B cell (primary cell): ENCODE data around the gene KIAA1328. TPM values are rescaled to one million over a fixed set of nuclear protein-coding genes. Genes with fewer than 3 reads are reported as not detected.

Source experiments
- ATAC-seq: fragments of 200-7000 bp; cut with Tn5 transposase; one replicate; pipeline ENCODE4 v1.10.0; 2021; ENCODE audit warnings: low read depth, mild to moderate bottlenecking, moderate number of reproducible peaks, moderate library complexity
- CTCF ChIA-PET: fragments of 350-600 bp; sonication (Branson Sonifier 250); formaldehyde crosslinking; loops from one replicate; lab custom pipeline; 2021; ENCODE audit warnings: antibody characterized with exemption, inconsistent platforms; lab: Charles Lee
- POLR2A ChIA-PET: fragments of 350-600 bp; sonication (Branson Sonifier 250); formaldehyde crosslinking; loops from one replicate; lab custom pipeline; 2021; ENCODE audit warnings: antibody characterized with exemption; lab: Charles Lee
- DNase-seq: peaks from one replicate; pipeline ENCODE4 v3.0.0; 2013
- H2AFZ ChIP-seq: 2 replicates; pipeline ENCODE4 v1.6.1; 2012; ENCODE audit warnings: mild to moderate bottlenecking, low read depth, low read length; ENCODE audit not compliant: insufficient read depth, poor library complexity, severe bottlenecking
- H3K27ac ChIP-seq, 2 donors: 1 replicate in 1 of 2; 2 replicates in 1 of 2; pipeline ENCODE4 v1.5.1; 2012 to 2013; ENCODE audit warnings: low read length in 2 of 2, mild to moderate bottlenecking in 2 of 2, moderate library complexity in 1 of 2
- H3K27me3 ChIP-seq, 4 experiments: fragments of 200-600 bp in 1 of 4; sonication (generic) in 1 of 4; replicated peaks in 1 of 4; 1 replicate in 2 of 4; 2 replicates in 2 of 4; pipeline versions ENCODE4 v1.6.1 to v1.7.0; 2013 to 2016; ENCODE audit warnings: low read length in 3 of 4, mild to moderate bottlenecking in 2 of 4, mixed read lengths in 1 of 4, moderate library complexity in 1 of 4; ENCODE audit not compliant: insufficient read depth in 4 of 4, control insufficient read depth in 3 of 4; ENCODE audit errors: control extremely low read depth in 1 of 4
- H3K36me3 ChIP-seq, 2 experiments: replicated peaks in 1 of 2; 1 replicate in 1 of 2; 2 replicates in 1 of 2; pipeline versions ENCODE4 v1.6.1 to v1.7.1; 2013; ENCODE audit warnings: low read length in 1 of 2; ENCODE audit not compliant: insufficient read depth in 2 of 2, control insufficient read depth in 1 of 2; ENCODE audit errors: control extremely low read depth in 1 of 2, extremely low read depth in 1 of 2
- H3K4me1 ChIP-seq, 2 donors: fragments of 200-600 bp in 1 of 2; sonication (generic) in 1 of 2; 1 replicate in 1 of 2; 2 replicates in 1 of 2; pipeline versions ENCODE4 v1.5.1 to v1.6.1; 2013 to 2017; ENCODE audit warnings: low read length in 2 of 2; ENCODE audit not compliant: control insufficient read depth in 2 of 2, insufficient read depth in 2 of 2
- H3K4me2 ChIP-seq: replicated peaks from 2 replicates; pipeline ENCODE3; 2012; ENCODE audit warnings: mild to moderate bottlenecking, low read depth, low read length; ENCODE audit not compliant: poor library complexity, severe bottlenecking
- H3K4me3 ChIP-seq, 5 experiments: fragments of 200-600 bp in 1 of 5; sonication (generic) in 1 of 5; 1 replicate in 3 of 5; 2 replicates in 2 of 5; pipeline versions ENCODE4 v1.5.1 to v1.7.0; 2011 to 2016; ENCODE audit warnings: low read length in 4 of 5, mild to moderate bottlenecking in 4 of 5, low read depth in 2 of 5, control low read depth in 1 of 5, moderate library complexity in 1 of 5; ENCODE audit not compliant: insufficient read depth in 1 of 5; ENCODE audit errors: control extremely low read depth in 1 of 5, extremely low read depth in 1 of 5
- H3K79me2 ChIP-seq: fragments of 200-600 bp; sonication (generic); one replicate; pipeline ENCODE4 v1.6.0; 2016; ENCODE audit warnings: low read length; ENCODE audit not compliant: control insufficient read depth, insufficient read depth
- H3K9ac ChIP-seq: fragments of 200-600 bp; sonication (generic); 2 replicates; pipeline ENCODE4 v1.6.1; 2017; ENCODE audit warnings: mild to moderate bottlenecking, low read length, moderate library complexity
- H3K9me3 ChIP-seq, 3 donors: one replicate each; pipeline versions ENCODE4 v1.6.1 to v1.7.1; 2013; ENCODE audit warnings: low read length in 2 of 3; ENCODE audit not compliant: control insufficient read depth in 2 of 3, insufficient read depth in 1 of 3; ENCODE audit errors: control extremely low read depth in 1 of 3
- H4K20me1 ChIP-seq: 2 replicates; pipeline ENCODE4 v1.6.0; 2012; ENCODE audit warnings: mild to moderate bottlenecking, low read length; ENCODE audit not compliant: insufficient read depth, control insufficient read depth, poor library complexity, severe bottlenecking
- H3K27ac Mint-ChIP-seq: one replicate; pipeline ENCODE4 v1.8.0; 2021; ENCODE audit warnings: mixed read lengths
- H3K27me3 Mint-ChIP-seq: one replicate; pipeline ENCODE4 v1.8.0; 2021; ENCODE audit warnings: mixed read lengths
- H3K4me1 Mint-ChIP-seq: one replicate; pipeline ENCODE4 v1.8.0; 2021; ENCODE audit warnings: mixed read lengths
- H3K4me3 Mint-ChIP-seq: one replicate; pipeline ENCODE4 v1.8.0; 2021; ENCODE audit warnings: mixed read lengths
- H3K9me3 Mint-ChIP-seq: one replicate; pipeline ENCODE4 v1.8.0; 2022; ENCODE audit warnings: mixed read lengths; ENCODE audit not compliant: insufficient read depth
- CTCF ChIP-seq: fragments of 200-600 bp; IDR thresholded peaks from one replicate; pipeline ENCODE4 v1.8.0; 2022; ENCODE audit warnings: antibody characterized with exemption, mild to moderate bottlenecking
- EZH2 ChIP-seq: IDR thresholded peaks from 2 replicates; pipeline ENCODE4 v1.6.1; 2012; ENCODE audit warnings: borderline replicate concordance, low read depth, mild to moderate bottlenecking, moderate library complexity, low read length; ENCODE audit not compliant: insufficient read depth, poor library complexity, severe bottlenecking
- WGBS: methylation state at CpG from one replicate; pipeline ENCODE4 v1.1.5; 2013; ENCODE audit warnings: missing lambda C conversion rate; ENCODE audit not compliant: insufficient coverage; 5-methylcytosine and 5-hydroxymethylcytosine counted together
- intact Hi-C: fragments of 100-400 bp; cut with micrococcal nuclease; formaldehyde crosslinking; loops from one replicate; pipeline ENCODE4 v1.10.0; 2022
- polyA plus RNA-seq: library from polyadenylated mRNA; depleted of rRNA; stranded (reverse); fragments of >200 nt; gene quantifications from 2 replicates; pipeline ENCODE4 v1.2.3, GENCODE V29; 2012
- total RNA-seq, 2 donors: library from RNA; stranded (reverse); fragments of 120-200 nt in 1 of 2; gene quantifications; 1 replicate in 1 of 2; 2 replicates in 1 of 2; pipeline versions ENCODE4 v1.2.3 to v1.2.4, GENCODE V29; 2013 to 2022

The KIAA1328 gene
- total and polyA plus RNA-seq, 2 donors (not counting 1 experiment from before 2014, with no cell fraction given), result 9.1 to 22.1 TPM

- no peaks in the 10 kb centered on the region for H3K79me2 ChIP-seq
- H3K27ac Mint-ChIP-seq, result no peak overlapping the region
- CTCF ChIA-PET, result no interaction called here
- intact Hi-C loops, result no loop called here
- H3K36me3 ChIP-seq, result no peaks in the 10 kb centered on the region
- no peak overlapping the region for H3K9ac ChIP-seq
- DNase-seq, result no peak
- no peak overlapping the region for H3K27ac ChIP-seq
- H3K4me2 ChIP-seq, result no peak overlapping the region
- no peaks in the 10 kb centered on the region for H3K27me3 Mint-ChIP-seq
- H3K4me3 Mint-ChIP-seq, result no peak overlapping the region
- WGBS, result 100% methylated on average over 2 of the region's 2 CpGs
- H4K20me1 ChIP-seq, result no peaks in the 10 kb centered on the region
- H3K27me3 ChIP-seq, result no peaks in the 10 kb centered on the region
- POLR2A ChIA-PET, result no interaction called here
- no peaks in the 10 kb centered on the region for H3K9me3 ChIP-seq
- no peaks in the 10 kb centered on the region for H3K9me3 Mint-ChIP-seq
- H3K4me1 Mint-ChIP-seq, result peaks cover 6% of the 10 kb centered on the region
- H2AFZ ChIP-seq, result no peak overlapping the region
- no peak overlapping the region for H3K4me3 ChIP-seq
- H3K4me1 ChIP-seq, result peaks cover 0 to 4% of the 10 kb centered on the region in 2 donors
- no peak for ATAC-seq
- TF ChIP-seq EZH2 (no peak), CTCF (no peak)
Observed at GRCh38 chr18:36885981-36886380, 57.1 kb downstream of the KIAA1328 start.

- Histone ChIP-seq H3K4me1 (peaks cover 0 to 4% of the 10 kb centered on the region in 2 donors), H3K4me2 (no peak overlapping the region), H3K36me3 (no peaks in the 10 kb centered on the region), H4K20me1 (no peaks in the 10 kb centered on the region), H3K27me3 (no peaks in the 10 kb centered on the region), H3K27ac (no peak overlapping the region), H3K9ac (no peak overlapping the region), H3K79me2 (no peaks in the 10 kb centered on the region), H3K9me3 (no peaks in the 10 kb centered on the region), H2AFZ (no peak overlapping the region), H3K4me3 (no peak overlapping the region)
- CTCF ChIA-PET, result no interaction called here
- POLR2A ChIA-PET, result no interaction called here
- DNase-seq (no peak), ATAC-seq (no peak)
- intact Hi-C loops, result no loop called here
- Mint-ChIP-seq H3K4me3 (no peak overlapping the region), H3K27me3 (no peaks in the 10 kb centered on the region), H3K9me3 (no peaks in the 10 kb centered on the region), H3K4me1 (peaks cover 6% of the 10 kb centered on the region), H3K27ac (no peak overlapping the region)
- TF ChIP-seq EZH2 (no peak), CTCF (no peak)
Observed at GRCh38 chr18:36887114-36887513, 58.2 kb downstream of the KIAA1328 start.
